Measurements from ENCODE around the gene LHX3.

- no peak for TF ChIP-seq CTCF (conservative IDR thresholded peaks at IDR 0.05 in 1 of 2, IDR thresholded peaks at IDR 0.05 in 1 of 2; ENCODE audit: low read depth in 1 of 2, low read length in 2 of 2)
- no peak for TF ChIP-seq EZH2 (IDR thresholded peaks at IDR 0.05; ENCODE audit: low read length, missing control alignments)
These were observed 2.7 kb upstream of the LHX3 start for GRCh38 chr9:136207616-136208015.
